ENCODE measurements around the gene CCBE1. TPM values are rescaled to one million over a fixed set of nuclear protein-coding genes. Genes with fewer than 3 reads are reported as not detected.

CCBE1 gene
- total RNA-seq: 1.3 and 3.3 TPM in 2 replicates

GRCh38 chr18:59697236-59697932, at the start of gene CCBE1:
Gene CCBE1 (minus strand): TSS chr18:59697423.

Other genes with a start within 250 kb of the CCBE1 start
- gene PMAIP1, start 202.6 kb upstream of the CCBE1 start, total RNA-seq: 10.8 and 14.0 TPM in 2 replicates

All from vein endothelial cell (primary cell).